Left lobe of liver (tissue), 2 donors: Measurements from ENCODE around the gene IRF1. TPM values are rescaled to one million over a fixed set of nuclear protein-coding genes. Genes with fewer than 3 reads are reported as not detected.
A peak's percentile ranks its signal among the peaks of the same experiment; 100 is the strongest.
"Not testable (repeated sequence)": the region's sequence is repeated elsewhere in the genome, so short reads cannot be mapped to it uniquely, and the experiment has no call there.

Experiments used
- ATAC-seq: fragments of 200-7000 bp; cut with Tn5 transposase; one replicate; pipeline ENCODE4 v1.9.1; 2020; ENCODE audit warnings: mild to moderate bottlenecking, moderate library complexity
- DNase-seq: peaks from one replicate; pipeline ENCODE4 v3.0.0-alpha.2; 2020; ENCODE audit warnings: low spot score
- total RNA-seq: library from RNA; stranded (reverse); gene quantifications from one replicate; pipeline ENCODE4 v1.2.1, GENCODE V29; 2021
- donor health status: DM: no; HTN: no; CAD: no; lungs with moderate emphysema.
- donor health status: DM: no; HTN: yes; CAD: no.

The IRF1 gene
- total RNA-seq, 1 donor from 2014 or later = 24.8 TPM

GRCh38 chr5:132445930-132446329, 44.6 kb downstream of the IRF1 start:
- ATAC-seq = no peak
- DNase-seq = no peak

DNA sequence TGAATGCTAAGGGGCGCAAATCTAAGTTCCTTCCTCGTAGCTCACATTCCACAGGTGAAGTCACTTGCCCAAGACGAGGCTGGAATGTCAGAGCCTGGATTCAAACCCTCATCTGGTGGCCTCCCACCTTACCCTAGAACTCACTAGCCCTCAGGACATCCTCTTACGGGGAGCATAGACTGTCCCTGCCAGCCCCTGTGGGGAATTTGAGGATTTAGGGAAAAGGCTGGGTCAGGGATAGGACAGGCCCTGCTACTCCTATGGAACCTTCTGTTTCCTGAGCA, 45.0 kb downstream of the IRF1 start:
- ATAC-seq = no peak

DNA sequence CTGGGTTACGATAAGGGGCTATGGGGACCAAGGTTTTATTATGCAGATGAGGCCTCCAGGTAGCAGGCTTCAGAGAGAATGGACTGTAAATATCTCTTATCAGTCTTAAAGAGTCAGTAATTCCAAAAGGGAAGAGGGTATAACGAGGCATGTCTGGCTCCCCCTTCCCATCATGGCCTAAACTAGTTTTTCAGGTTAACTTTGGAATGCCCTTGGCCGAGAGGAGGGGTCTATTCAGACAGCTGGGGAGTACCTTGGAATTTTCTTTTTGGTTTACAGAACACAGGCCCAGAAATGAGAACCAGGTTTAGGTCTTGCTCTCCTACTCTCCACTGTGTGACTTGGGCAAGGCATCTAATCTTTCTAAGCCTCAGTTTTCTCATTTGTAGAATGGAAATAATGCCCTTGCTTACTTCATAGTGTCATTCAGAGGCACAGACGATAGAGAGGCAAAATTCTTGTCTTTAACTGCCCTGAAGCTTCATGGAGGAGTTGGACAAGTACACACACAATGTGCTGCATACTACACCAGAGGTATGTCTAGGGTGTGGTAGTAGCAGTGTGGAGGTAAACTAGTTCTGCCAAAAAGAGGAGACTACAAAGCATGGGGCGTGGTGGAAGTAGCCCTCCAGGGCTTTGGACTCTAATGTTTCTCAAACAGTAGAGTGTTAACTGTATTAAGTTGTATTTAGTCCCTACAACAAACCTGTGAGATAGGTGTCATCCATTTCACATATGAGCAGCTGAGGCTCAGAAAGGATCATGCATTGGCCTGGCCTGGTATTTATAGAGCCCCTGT, 45.5 kb downstream of the IRF1 start:
- ATAC-seq (no peak), DNase-seq (no peak)

More for the DNA sequence above, 45.0 kb downstream of the IRF1 start:
- no peak for DNase-seq

GRCh38 chr5:132444061-132444460, 46.5 kb downstream of the IRF1 start:
- DNase-seq (no peak), ATAC-seq (no peak)

GRCh38 chr5:132439521-132440089, 51.0 kb downstream of the IRF1 start:
- ATAC-seq = peak; percentile 7
- DNase-seq = no peak

- DNase-seq (no peak), ATAC-seq (peak; percentile 5)
These were observed 51.7 kb downstream of the IRF1 start for GRCh38 chr5:132438917-132439316.

DNA sequence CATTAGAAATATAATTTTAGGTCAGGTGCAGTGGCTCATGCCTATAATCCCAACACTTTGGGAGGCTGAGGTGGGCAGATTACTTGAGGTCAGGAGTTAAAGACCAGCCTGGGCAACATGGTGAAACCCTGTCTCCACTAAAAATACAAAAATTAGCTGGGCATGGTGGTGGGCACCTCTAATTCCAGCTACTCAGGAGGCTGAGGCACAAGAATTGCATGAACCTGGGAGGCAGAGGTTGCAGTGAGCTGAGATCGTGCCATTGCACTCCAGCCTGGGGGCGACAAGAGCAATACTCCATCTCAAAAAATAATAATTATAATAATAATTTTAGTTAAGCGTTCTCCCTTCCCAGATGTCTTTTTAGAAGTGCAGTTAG, 52.3 kb downstream of the IRF1 start:
- not testable (repeated sequence) for ATAC-seq

GRCh38 chr5:132437604-132438266, 52.8 kb downstream of the IRF1 start:
- ATAC-seq (peak; percentile 50), DNase-seq (no peak)

More for the DNA sequence above, 52.3 kb downstream of the IRF1 start:
- not testable (repeated sequence) for DNase-seq

- DNase-seq (no peak), ATAC-seq (no peak)
These were observed 53.6 kb downstream of the IRF1 start for GRCh38 chr5:132436936-132437335.

DNA sequence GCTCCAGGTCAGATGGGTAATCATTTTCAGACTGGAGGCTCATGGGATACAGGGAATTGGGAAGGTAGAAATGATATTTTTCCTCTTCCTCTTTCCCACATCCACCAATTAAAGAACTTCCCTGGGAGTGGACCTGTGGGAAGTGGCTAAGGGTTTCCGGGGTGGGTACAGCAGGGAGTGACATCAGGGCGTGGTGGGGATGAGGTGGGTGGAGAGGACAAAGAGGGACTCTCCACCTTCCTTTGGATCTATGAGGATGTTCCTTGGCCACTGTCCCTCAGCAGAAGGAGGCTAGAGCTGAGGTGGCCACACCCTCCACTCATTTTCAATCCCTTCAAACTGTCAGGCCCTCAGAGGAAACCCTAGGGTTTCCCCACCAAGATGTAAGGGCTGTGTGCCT, 54.7 kb downstream of the IRF1 start:
- ATAC-seq = no peak

DNA sequence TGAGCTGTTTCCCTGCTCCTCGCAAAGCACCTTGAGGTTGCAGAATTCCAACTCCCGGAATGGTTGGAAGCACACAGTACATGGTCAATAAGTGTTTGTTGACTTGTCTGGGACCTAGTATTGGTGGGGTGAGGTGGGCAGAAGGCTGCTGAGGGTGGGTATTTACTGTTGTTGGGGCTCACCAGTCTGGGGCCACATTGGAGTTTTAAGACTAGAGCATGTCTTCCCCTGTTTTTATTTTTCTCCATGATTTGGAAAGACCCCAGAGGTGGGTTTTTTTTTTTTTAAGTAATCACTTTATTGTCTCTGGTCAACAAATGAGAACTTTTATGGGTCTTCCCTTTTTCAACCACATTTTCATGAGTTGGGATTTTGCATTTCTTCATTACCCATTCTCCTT, 55.1 kb downstream of the IRF1 start:
- DNase-seq = no peak
- no peak for ATAC-seq

More for the DNA sequence above, 54.7 kb downstream of the IRF1 start:
- no peak for DNase-seq

GRCh38 chr5:132434416-132435286, 55.9 kb downstream of the IRF1 start:
- peak; percentile 91 for ATAC-seq
- peak; percentile 76 for DNase-seq

DNA sequence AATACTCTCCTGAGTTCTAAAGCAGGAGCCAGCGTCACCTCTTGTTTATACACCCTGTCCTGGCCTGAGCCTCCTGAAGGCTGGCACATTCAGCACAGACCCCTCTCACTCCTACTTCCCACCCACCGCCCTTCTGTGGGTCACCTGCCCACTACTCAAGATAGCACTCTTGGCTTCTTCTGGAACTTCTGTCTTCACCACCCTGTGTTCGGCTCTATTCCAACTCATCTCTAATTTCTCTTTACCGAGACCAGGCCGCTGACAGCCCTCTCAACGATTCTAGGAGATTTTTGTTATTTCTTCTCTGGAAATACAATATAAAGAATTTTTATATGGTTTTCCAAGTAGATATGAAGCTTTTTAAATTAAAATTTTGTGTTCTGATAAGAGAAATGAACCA, 57.4 kb downstream of the IRF1 start:
- ATAC-seq (no peak), DNase-seq (no peak)

DNA sequence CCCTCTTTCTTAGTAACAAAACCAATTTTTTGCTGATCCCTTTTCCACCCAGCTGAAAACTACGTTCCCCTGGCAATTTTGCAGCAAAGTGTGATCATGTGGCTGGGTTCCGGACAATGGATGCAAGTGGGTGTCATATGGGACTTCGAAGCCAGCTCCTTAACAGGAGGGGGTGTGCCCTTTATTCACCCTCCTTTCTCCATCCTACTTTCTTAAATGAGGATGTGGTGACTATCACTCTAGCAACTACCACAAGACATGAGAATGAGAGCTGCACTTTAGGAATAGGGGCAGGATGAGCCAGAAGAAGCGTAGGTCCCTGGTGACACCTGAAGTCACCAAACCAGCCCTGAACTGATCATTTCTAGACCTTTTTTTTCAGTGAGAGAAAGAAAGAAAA, 58.9 kb downstream of the IRF1 start:
- no peak for DNase-seq
- ATAC-seq = no peak

Other genes with a start within 250 kb of the IRF1 start
- 0.88 TPM for gene PDLIM4, start 233.1 kb downstream of the IRF1 start, total RNA-seq
- 0.20 TPM for gene SLC22A4, start 196.4 kb downstream of the IRF1 start, total RNA-seq
- gene SLC22A5, start 121.1 kb downstream of the IRF1 start, total RNA-seq = 8.8 TPM
- gene IL5, start 52.7 kb upstream of the IRF1 start, total RNA-seq = not detected
- gene RAD50, start 66.2 kb upstream of the IRF1 start, total RNA-seq = 14.5 TPM
- gene IL13, start 167.4 kb upstream of the IRF1 start, total RNA-seq = not detected
- gene IL4, start 183.2 kb upstream of the IRF1 start, total RNA-seq = not detected
- 1.5 TPM for gene KIF3A, start 246.8 kb upstream of the IRF1 start, total RNA-seq